GM12874 (cell line): ENCODE measurements around the gene TMEM132C.

Experiments
- CTCF ChIP-seq: IDR thresholded peaks from 2 replicates; pipeline ENCODE4 v1.5.1; 2011; ENCODE audit warnings: low read depth, mild to moderate bottlenecking, control low read depth, low read length, moderate library complexity; ENCODE audit not compliant: insufficient read depth

The TMEM132C gene

GRCh38 chr12:128709660-128710059 lies 442.7 kb downstream of the TMEM132C start:
- TF ChIP-seq CTCF: no peak

- no peak for TF ChIP-seq CTCF
Measured at GRCh38 chr12:128711486-128711885, 444.5 kb downstream of the TMEM132C start.

GRCh38 chr12:128712622-128713021 lies 445.7 kb downstream of the TMEM132C start:
- TF ChIP-seq CTCF: no peak

- no peak for TF ChIP-seq CTCF
Measured at GRCh38 chr12:128715485-128715884, 448.5 kb downstream of the TMEM132C start.

GRCh38 chr12:128724468-128725046 lies 457.6 kb downstream of the TMEM132C start:
- no peak for TF ChIP-seq CTCF

- TF ChIP-seq CTCF: no peak
Measured at GRCh38 chr12:128726886-128727285, 459.9 kb downstream of the TMEM132C start.

- no peak for TF ChIP-seq CTCF
Measured at GRCh38 chr12:128727461-128727860, 460.5 kb downstream of the TMEM132C start.
